Breast epithelium (tissue), 3 donors: ENCODE data around the gene ABHD5.

ENCODE experiments used
- CTCF ChIP-seq, 3 donors: fragments of 450-650 bp; IDR thresholded peaks; one replicate each; pipeline ENCODE4 v1.5.1; 2016 to 2017; ENCODE audit warnings: antibody characterized with exemption in 3 of 3, mild to moderate bottlenecking in 3 of 3, moderate library complexity in 3 of 3
- POLR2A ChIP-seq: fragments of 450-650 bp; IDR thresholded peaks from one replicate; pipeline ENCODE4 v1.6.1; 2016; ENCODE audit warnings: antibody characterized with exemption, mild to moderate bottlenecking, moderate library complexity
- POLR2AphosphoS5 ChIP-seq, 3 donors: sonication (generic); formaldehyde crosslinking; IDR thresholded peaks; one replicate each; pipeline ENCODE4 v1.6.1; 2017; ENCODE audit warnings: antibody characterized with exemption in 3 of 3

DNA sequence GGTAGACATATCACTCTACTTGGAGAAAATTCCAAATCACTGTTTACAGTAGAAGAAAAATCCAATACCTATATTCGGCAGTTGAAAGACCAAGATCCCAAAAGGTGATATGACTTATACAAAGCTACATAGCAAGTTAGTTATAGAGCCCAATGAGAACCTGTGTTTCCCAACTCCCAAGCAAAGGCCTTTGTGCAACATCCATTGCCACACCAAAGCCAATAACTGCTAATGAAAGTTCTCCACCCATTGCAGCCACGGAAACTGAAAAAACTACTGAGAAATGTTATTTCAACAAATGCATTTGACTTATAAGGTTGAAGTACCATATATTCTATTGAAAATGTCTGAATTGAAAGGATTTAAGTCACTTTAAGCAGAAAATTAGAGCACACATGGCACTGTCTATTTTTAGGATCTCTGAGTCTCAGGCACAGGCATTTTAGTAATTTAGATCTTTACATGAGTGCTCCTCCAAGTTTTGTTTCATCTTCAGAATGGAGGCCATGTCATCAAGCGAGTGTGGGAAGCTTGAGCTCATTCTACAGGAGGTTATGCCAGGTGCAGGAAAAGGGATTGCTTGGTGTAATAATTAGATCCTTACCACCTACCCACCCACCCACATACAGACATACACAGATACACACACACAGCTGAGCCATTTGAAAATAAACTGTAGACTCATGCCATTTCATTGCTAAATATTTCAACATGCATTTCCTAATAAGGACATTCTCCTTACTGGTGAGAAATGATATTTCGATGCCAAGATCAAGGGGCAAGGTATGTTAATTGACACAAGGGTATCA, 49.2 kb upstream of the ABHD5 start:
- TF ChIP-seq CTCF (IDR thresholded peaks at IDR 0.05) (no peak), POLR2A (no peak), POLR2AphosphoS5 (IDR thresholded peaks at IDR 0.05) (no peak)
